OCI-LY1 (cell line): ENCODE results near the gene EPDR1.

Experiments used
- H2AFZ ChIP-seq: fragments of 200-600 bp; sonication (generic), shearing (Covaris generic); 2 replicates; pipeline ENCODE4 v1.6.0; 2014; ENCODE audit warnings: antibody characterized with exemption, mild to moderate bottlenecking, low read length
- H3F3A ChIP-seq: fragments of 200-600 bp; sonication (generic), shearing (Covaris generic); 2 replicates; pipeline ENCODE4 v1.6.0; 2014; ENCODE audit warnings: mild to moderate bottlenecking, antibody characterized with exemption, low read length, moderate library complexity; ENCODE audit not compliant: insufficient read depth
- H3K27ac ChIP-seq: fragments of 200-600 bp; sonication (generic); 2 replicates; pipeline ENCODE4 v1.5.1; 2014; ENCODE audit warnings: low read length, mixed run types, mild to moderate bottlenecking, low read depth; ENCODE audit not compliant: poor library complexity, severe bottlenecking
- H3K27me3 ChIP-seq: fragments of 200-600 bp; sonication (generic); 2 replicates; pipeline ENCODE4 v1.6.0; 2014; ENCODE audit warnings: antibody characterized with exemption, mild to moderate bottlenecking, low read length, moderate library complexity; ENCODE audit not compliant: insufficient read depth
- H3K36me3 ChIP-seq: fragments of 200-600 bp; sonication (generic); 2 replicates; pipeline ENCODE4 v1.6.1; 2014; ENCODE audit warnings: mild to moderate bottlenecking, antibody characterized with exemption, low read length, moderate library complexity, mixed read lengths; ENCODE audit not compliant: insufficient read depth
- H3K4me1 ChIP-seq: fragments of 200-600 bp; sonication (generic); 2 replicates; pipeline ENCODE4 v1.5.1; 2014; ENCODE audit warnings: mild to moderate bottlenecking, low read length, moderate library complexity; ENCODE audit not compliant: insufficient read depth, severe bottlenecking
- H3K4me2 ChIP-seq: fragments of 200-600 bp; sonication (generic), shearing (Covaris generic); 2 replicates; pipeline ENCODE4 v1.6.1; 2014; ENCODE audit warnings: low read length
- H3K4me3 ChIP-seq: fragments of 200-600 bp; sonication (generic); 2 replicates; pipeline ENCODE4 v1.5.1; 2014; ENCODE audit warnings: low read length, low read depth, mild to moderate bottlenecking, mixed read lengths; ENCODE audit not compliant: poor library complexity, severe bottlenecking
- H3K79me2 ChIP-seq: fragments of 200-600 bp; shearing (Covaris generic); 2 replicates; pipeline ENCODE4 v1.6.1; 2016; ENCODE audit warnings: mixed run types, low read length, mixed read lengths; ENCODE audit not compliant: insufficient read depth
- H3K9ac ChIP-seq: fragments of 200-600 bp; sonication (generic), shearing (Covaris generic); 2 replicates; pipeline ENCODE4 v1.6.1; 2014; ENCODE audit warnings: mild to moderate bottlenecking, low read length, mixed read lengths
- H3K9me2 ChIP-seq: fragments of 200-600 bp; sonication (generic), shearing (Covaris generic); 2 replicates; pipeline ENCODE4 v1.6.1; 2014; ENCODE audit warnings: low read depth, mild to moderate bottlenecking, low read length, mixed read lengths
- H3K9me3 ChIP-seq: fragments of 200-600 bp; shearing (Covaris generic); 2 replicates; pipeline ENCODE4 v1.6.1; 2014; ENCODE audit warnings: low read length, mixed read lengths
- H4K20me1 ChIP-seq: fragments of 200-600 bp; sonication (generic), shearing (Covaris generic); 2 replicates; pipeline ENCODE4 v1.6.0; 2016; ENCODE audit warnings: mild to moderate bottlenecking, low read length; ENCODE audit not compliant: insufficient read depth
- CTCF ChIP-seq: fragments of 200-600 bp; sonication (generic), shearing (Covaris generic); IDR thresholded peaks from 2 replicates; pipeline ENCODE4 v1.5.1; 2017; ENCODE audit warnings: mild to moderate bottlenecking, antibody characterized with exemption, low read length, moderate library complexity, mixed read lengths
- EZH2 ChIP-seq: fragments of 200-600 bp; sonication (generic), shearing (Covaris generic); IDR thresholded peaks from 2 replicates; pipeline ENCODE4 v1.8.0; 2017; ENCODE audit warnings: borderline replicate concordance, mixed run types, mild to moderate bottlenecking, antibody characterized with exemption, low read length, moderate library complexity, mixed read lengths

The EPDR1 gene

GRCh38 chr7:37901890-37902524 is 18.4 kb upstream of the EPDR1 start:
- TF ChIP-seq CTCF (no peak), EZH2 (no peak)
- no peak overlapping the region for H3K9ac ChIP-seq
- no peak overlapping the region for H3K27ac ChIP-seq
- no peaks in the 10 kb centered on the region for H3K9me2 ChIP-seq
- no peaks in the 10 kb centered on the region for H3K36me3 ChIP-seq
- H3K4me1 ChIP-seq: no peaks in the 10 kb centered on the region
- no peaks in the 10 kb centered on the region for H4K20me1 ChIP-seq
- no peaks in the 10 kb centered on the region for H3K79me2 ChIP-seq
- no peaks in the 10 kb centered on the region for H3K9me3 ChIP-seq
- H3K4me2 ChIP-seq: no peak overlapping the region
- no peak overlapping the region for H2AFZ ChIP-seq
- H3F3A ChIP-seq: no peaks in the 10 kb centered on the region
- no peak overlapping the region for H3K4me3 ChIP-seq
- no peaks in the 10 kb centered on the region for H3K27me3 ChIP-seq

DNA sequence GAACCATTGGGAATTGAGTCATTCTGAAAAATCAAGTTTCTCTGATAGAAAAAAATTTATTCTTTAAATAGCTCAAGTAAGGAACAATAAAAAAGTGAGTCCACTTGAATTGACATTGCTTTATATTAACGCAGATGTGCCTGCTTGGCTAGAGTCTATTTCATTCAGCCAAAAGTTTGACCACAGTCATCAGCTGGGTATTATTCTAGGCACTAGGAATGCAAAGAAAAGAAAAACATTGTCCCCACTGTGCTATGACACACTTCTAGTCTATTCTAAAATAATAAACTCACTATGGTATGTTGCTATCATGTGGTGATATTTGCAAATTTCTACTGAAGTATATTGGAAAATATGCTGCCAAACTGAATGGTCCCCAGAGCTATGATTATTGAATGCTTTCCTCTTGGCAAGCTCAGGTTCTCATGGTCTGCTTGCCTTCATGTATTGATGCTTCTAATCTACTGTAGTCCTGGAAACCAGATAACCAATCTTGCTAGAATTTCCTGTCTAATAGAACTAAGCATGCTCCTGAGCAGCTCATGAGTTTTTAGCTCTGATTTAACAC is 12.1 kb upstream of the EPDR1 start:
- H3K79me2 ChIP-seq: no peaks in the 10 kb centered on the region
- H3K4me1 ChIP-seq: no peaks in the 10 kb centered on the region
- no peaks in the 10 kb centered on the region for H3K27me3 ChIP-seq
- H3K36me3 ChIP-seq: no peaks in the 10 kb centered on the region
- TF ChIP-seq EZH2: no peak
- no peak for TF ChIP-seq CTCF
- H3K4me2 ChIP-seq: no peak overlapping the region
- no peak overlapping the region for H3K27ac ChIP-seq
- no peaks in the 10 kb centered on the region for H3K9me3 ChIP-seq
- no peak overlapping the region for H2AFZ ChIP-seq
- H3K4me3 ChIP-seq: no peak overlapping the region
- no peaks in the 10 kb centered on the region for H4K20me1 ChIP-seq
- H3K9me2 ChIP-seq: no peaks in the 10 kb centered on the region
- H3F3A ChIP-seq: no peaks in the 10 kb centered on the region
- no peak overlapping the region for H3K9ac ChIP-seq

- Histone ChIP-seq H3K9ac (no peak overlapping the region), H3K27ac (no peak overlapping the region), H3K4me1 (no peaks in the 10 kb centered on the region), H3K9me2 (no peaks in the 10 kb centered on the region), H3K36me3 (no peaks in the 10 kb centered on the region), H3K4me3 (no peak overlapping the region), H3K79me2 (no peaks in the 10 kb centered on the region), H3F3A (no peaks in the 10 kb centered on the region), H3K27me3 (no peaks in the 10 kb centered on the region), H3K4me2 (no peak overlapping the region), H2AFZ (no peak overlapping the region), H4K20me1 (no peaks in the 10 kb centered on the region), H3K9me3 (no peaks in the 10 kb centered on the region)
- TF ChIP-seq EZH2 (no peak), CTCF (no peak)
Measured at GRCh38 chr7:37912756-37913155, 7.7 kb upstream of the EPDR1 start.
